Measurements from ENCODE around the gene LGALS9.

The LGALS9 gene

GRCh38 chr17:27603421-27603770 lies 27.6 kb upstream of the LGALS9 start:
- no peak for DNase-seq (ENCODE audit: low read depth in 4 of 4, low spot score in 1 of 4)

- DNase-seq (ENCODE audit: low read depth in 4 of 4, low spot score in 1 of 4): no peak
These were observed 26.9 kb upstream of the LGALS9 start for GRCh38 chr17:27603880-27604794.

GRCh38 chr17:27605409-27605808 lies 25.6 kb upstream of the LGALS9 start:
- DNase-seq (ENCODE audit: low read depth in 4 of 4, low spot score in 1 of 4): no peak

GRCh38 chr17:27607521-27608091 lies 23.4 kb upstream of the LGALS9 start:
- no peak for DNase-seq (ENCODE audit: low read depth in 4 of 4, low spot score in 1 of 4)

- no peak for DNase-seq (ENCODE audit: low read depth in 4 of 4, low spot score in 1 of 4)
These were observed 22.4 kb upstream of the LGALS9 start for GRCh38 chr17:27608328-27609230.

GRCh38 chr17:27609611-27610303 lies 21.2 kb upstream of the LGALS9 start:
- DNase-seq (ENCODE audit: low read depth in 4 of 4, low spot score in 1 of 4): no peak

- no peak for DNase-seq (ENCODE audit: low read depth in 4 of 4, low spot score in 1 of 4)
These were observed 20.7 kb upstream of the LGALS9 start for GRCh38 chr17:27610304-27610677.

- no peak for DNase-seq (ENCODE audit: low read depth in 4 of 4, low spot score in 1 of 4)
These were observed 18.7 kb upstream of the LGALS9 start for GRCh38 chr17:27612160-27612770.

- no peak for DNase-seq (ENCODE audit: low read depth in 4 of 4, low spot score in 1 of 4)
These were observed 17.6 kb upstream of the LGALS9 start for GRCh38 chr17:27613433-27613832.

GRCh38 chr17:27615121-27615520 lies 15.9 kb upstream of the LGALS9 start:
- no peak for DNase-seq (ENCODE audit: low read depth in 4 of 4, low spot score in 1 of 4)

GRCh38 chr17:27616414-27616813 lies 14.6 kb upstream of the LGALS9 start:
- DNase-seq (ENCODE audit: low read depth in 4 of 4, low spot score in 1 of 4): no peak

GRCh38 chr17:27618417-27618816 lies 12.6 kb upstream of the LGALS9 start:
- no peak for DNase-seq (ENCODE audit: low read depth in 4 of 4, low spot score in 1 of 4)

- DNase-seq (ENCODE audit: low read depth in 4 of 4, low spot score in 1 of 4): no peak
These were observed 10.3 kb upstream of the LGALS9 start for GRCh38 chr17:27620721-27621120.

- DNase-seq (ENCODE audit: low read depth in 4 of 4, low spot score in 1 of 4): no peak
These were observed 9.5 kb upstream of the LGALS9 start for GRCh38 chr17:27621536-27621935.

GRCh38 chr17:27621942-27622559 lies 8.9 kb upstream of the LGALS9 start:
- no peak for DNase-seq (ENCODE audit: low read depth in 4 of 4, low spot score in 1 of 4)

- DNase-seq (ENCODE audit: low read depth in 4 of 4, low spot score in 1 of 4): no peak
These were observed 8.0 kb upstream of the LGALS9 start for GRCh38 chr17:27622986-27623385.

- no peak for DNase-seq (ENCODE audit: low read depth in 4 of 4, low spot score in 1 of 4)
These were observed 7.4 kb upstream of the LGALS9 start for GRCh38 chr17:27623614-27624013.

GRCh38 chr17:27624539-27624938 lies 6.4 kb upstream of the LGALS9 start:
- no peak for DNase-seq (ENCODE audit: low read depth in 4 of 4, low spot score in 1 of 4)

- no peak for DNase-seq (ENCODE audit: low read depth in 4 of 4, low spot score in 1 of 4)
These were observed 5.1 kb upstream of the LGALS9 start for GRCh38 chr17:27625856-27626255.

GRCh38 chr17:27627514-27627913 lies 3.5 kb upstream of the LGALS9 start:
- no peak for DNase-seq (ENCODE audit: low read depth in 4 of 4, low spot score in 1 of 4)

All from stimulated activated CD4-positive, alpha-beta T cell treated with anti-CD3 and anti-CD28 coated beads, Interleukin-1b, Interleukin-23, amount 100 ng/mL, for 24 hours (primary cell).